ENCODE results near the gene NDUFS3.

DNA sequence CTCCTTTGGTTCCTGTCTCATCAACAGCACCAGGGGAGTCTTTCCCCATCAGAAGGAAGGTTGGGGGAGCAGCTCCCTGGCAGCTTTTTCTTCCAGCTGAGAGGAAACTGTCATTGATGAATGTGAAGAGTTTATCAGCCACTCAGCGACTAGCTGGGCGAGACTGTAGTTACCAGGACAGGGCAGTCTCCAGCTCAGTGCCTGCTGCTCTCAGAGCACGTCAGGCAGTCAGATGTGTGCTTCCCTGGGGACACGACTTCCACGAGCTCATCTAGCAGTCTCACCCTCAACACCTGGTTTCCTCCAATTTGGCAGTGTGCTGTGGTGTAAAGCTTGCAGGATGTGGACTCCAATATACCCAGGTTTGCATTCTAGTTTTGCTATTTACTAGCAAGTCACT, 27.9 kb downstream of the NDUFS3 start:
- TF ChIP-seq, protein P1, sequence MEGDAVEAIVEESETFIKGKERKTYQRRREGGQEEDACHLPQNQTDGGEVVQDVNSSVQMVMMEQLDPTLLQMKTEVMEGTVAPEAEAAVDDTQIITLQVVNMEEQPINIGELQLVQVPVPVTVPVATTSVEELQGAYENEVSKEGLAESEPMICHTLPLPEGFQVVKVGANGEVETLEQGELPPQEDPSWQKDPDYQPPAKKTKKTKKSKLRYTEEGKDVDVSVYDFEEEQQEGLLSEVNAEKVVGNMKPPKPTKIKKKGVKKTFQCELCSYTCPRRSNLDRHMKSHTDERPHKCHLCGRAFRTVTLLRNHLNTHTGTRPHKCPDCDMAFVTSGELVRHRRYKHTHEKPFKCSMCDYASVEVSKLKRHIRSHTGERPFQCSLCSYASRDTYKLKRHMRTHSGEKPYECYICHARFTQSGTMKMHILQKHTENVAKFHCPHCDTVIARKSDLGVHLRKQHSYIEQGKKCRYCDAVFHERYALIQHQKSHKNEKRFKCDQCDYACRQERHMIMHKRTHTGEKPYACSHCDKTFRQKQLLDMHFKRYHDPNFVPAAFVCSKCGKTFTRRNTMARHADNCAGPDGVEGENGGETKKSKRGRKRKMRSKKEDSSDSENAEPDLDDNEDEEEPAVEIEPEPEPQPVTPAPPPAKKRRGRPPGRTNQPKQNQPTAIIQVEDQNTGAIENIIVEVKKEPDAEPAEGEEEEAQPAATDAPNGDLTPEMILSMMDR (conservative IDR thresholded peaks at IDR 0.05 in 1 of 2, IDR thresholded peaks at IDR 0.05 in 1 of 2; ENCODE audit: extremely low read depth in 1 of 2, insufficient read depth in 1 of 2, low read depth in 1 of 2, low read length in 2 of 2), result no peak
- TF ChIP-seq EZH2 (IDR thresholded peaks at IDR 0.05; ENCODE audit: borderline replicate concordance, low read length), result no peak
